H9 (cell line): ENCODE measurements around the gene AAMP. TPM values are rescaled to one million over a fixed set of nuclear protein-coding genes. Genes with fewer than 3 reads are reported as not detected.

Source experiments
- DNase-seq: peaks from one replicate; pipeline ENCODE4 v3.0.0-alpha.2; 2017
- H2AFZ ChIP-seq: one replicate; pipeline ENCODE4 v1.6.1; 2013; ENCODE audit warnings: mild to moderate bottlenecking, low read length, control low read depth, moderate library complexity
- H2AK5ac ChIP-seq: 2 replicates; pipeline ENCODE4 v1.6.1; 2013; ENCODE audit warnings: low read length, control low read depth, mixed read lengths; ENCODE audit not compliant: insufficient read length
- H2BK120ac ChIP-seq: one replicate; pipeline ENCODE4 v1.6.1; 2013; ENCODE audit warnings: low read depth, mild to moderate bottlenecking, low read length, control low read depth, inconsistent platforms; ENCODE audit not compliant: poor library complexity, severe bottlenecking
- H2BK12ac ChIP-seq: 2 replicates; pipeline ENCODE4 v1.6.1; 2013; ENCODE audit warnings: low read length, control low read depth, mixed read lengths, low read depth; ENCODE audit not compliant: insufficient read length
- H2BK15ac ChIP-seq: 2 replicates; pipeline ENCODE4 v1.6.1; 2013; ENCODE audit warnings: low read depth, low read length, control low read depth
- H2BK20ac ChIP-seq: one replicate; pipeline ENCODE4 v1.6.1; 2013; ENCODE audit warnings: low read depth, mild to moderate bottlenecking, low read length, control low read depth, inconsistent platforms; ENCODE audit not compliant: poor library complexity, severe bottlenecking
- H2BK5ac ChIP-seq: 2 replicates; pipeline ENCODE4 v1.6.1; 2013; ENCODE audit warnings: low read length, control low read depth, mixed read lengths; ENCODE audit not compliant: insufficient read length
- H3K14ac ChIP-seq: 2 replicates; pipeline ENCODE4 v1.6.1; 2013; ENCODE audit warnings: low read length, control low read depth; ENCODE audit not compliant: insufficient read depth
- H3K18ac ChIP-seq: 2 replicates; pipeline ENCODE4 v1.6.1; 2013; ENCODE audit warnings: low read depth, mild to moderate bottlenecking, mixed read lengths, low read length, control low read depth; ENCODE audit not compliant: insufficient read length
- H3K23ac ChIP-seq: 2 replicates; pipeline ENCODE4 v1.6.1; 2013; ENCODE audit warnings: low read length, control low read depth, mixed read lengths, low read depth; ENCODE audit not compliant: insufficient read length
- H3K23me2 ChIP-seq: 2 replicates; pipeline ENCODE4 v1.6.1; 2013; ENCODE audit warnings: low read depth, mild to moderate bottlenecking, mixed read lengths, low read length, control low read depth; ENCODE audit not compliant: insufficient read length, poor library complexity, severe bottlenecking
- H3K27ac ChIP-seq: 2 replicates; pipeline ENCODE4 v1.5.1; 2013; ENCODE audit warnings: low read length, control low read depth, mixed read lengths, low read depth; ENCODE audit not compliant: insufficient read length
- H3K27me3 ChIP-seq: 2 replicates; pipeline ENCODE4 v1.6.1; 2013; ENCODE audit warnings: low read length, control low read depth, inconsistent platforms; ENCODE audit not compliant: insufficient read depth
- H3K4ac ChIP-seq: 2 replicates; pipeline ENCODE4 v1.6.1; 2013; ENCODE audit warnings: low read depth, mild to moderate bottlenecking, control low read depth, inconsistent platforms, low read length, moderate library complexity
- H3K4me1 ChIP-seq: 2 replicates; pipeline ENCODE4 v1.6.1; 2013; ENCODE audit warnings: low read length, control low read depth, inconsistent platforms; ENCODE audit not compliant: insufficient read depth
- H3K4me2 ChIP-seq: 2 replicates; pipeline ENCODE4 v1.6.1; 2013; ENCODE audit warnings: low read length, control low read depth, mixed read lengths; ENCODE audit not compliant: insufficient read length, insufficient read depth
- H3K56ac ChIP-seq: 2 replicates; pipeline ENCODE4 v1.6.1; 2013; ENCODE audit warnings: low read depth, mild to moderate bottlenecking, mixed read lengths, low read length, control low read depth; ENCODE audit not compliant: insufficient read length
- H3K79me1 ChIP-seq: 2 replicates; pipeline ENCODE4 v1.6.1; 2013; ENCODE audit warnings: low read depth, mild to moderate bottlenecking, moderate library complexity, low read length, control low read depth, inconsistent platforms; ENCODE audit not compliant: insufficient read depth, poor library complexity, severe bottlenecking
- H3K79me2 ChIP-seq: 2 replicates; pipeline ENCODE4 v1.6.1; 2013; ENCODE audit warnings: low read length, control low read depth, inconsistent platforms; ENCODE audit not compliant: insufficient read depth
- H3K9ac ChIP-seq: 2 replicates; pipeline ENCODE4 v1.6.1; 2013; ENCODE audit warnings: low read length, control low read depth, mixed read lengths; ENCODE audit not compliant: insufficient read length; ENCODE audit errors: extremely low read depth
- H3K9me3 ChIP-seq: one replicate; pipeline ENCODE4 v1.6.1; 2013; ENCODE audit warnings: low read depth, low read length, inconsistent platforms; ENCODE audit not compliant: control insufficient read depth
- H3T11ph ChIP-seq: one replicate; pipeline ENCODE4 v1.6.1; 2013; ENCODE audit warnings: mild to moderate bottlenecking, low read length, control low read depth, inconsistent platforms
- H4K20me1 ChIP-seq: one replicate; pipeline ENCODE4 v1.6.1; 2013; ENCODE audit not compliant: control insufficient read depth, insufficient read length, insufficient read depth
- H4K5ac ChIP-seq: 2 replicates; pipeline ENCODE4 v1.6.1; 2013; ENCODE audit warnings: low read depth, mild to moderate bottlenecking, mixed read lengths, low read length, control low read depth; ENCODE audit not compliant: insufficient read length
- H4K8ac ChIP-seq: replicated peaks from 2 replicates; pipeline ENCODE4 v1.6.1; 2013; ENCODE audit warnings: low read length, control low read depth, mixed read lengths, low read depth; ENCODE audit not compliant: insufficient read length
- H4K91ac ChIP-seq: 2 replicates; pipeline ENCODE4 v1.6.1; 2013; ENCODE audit warnings: low read depth, mild to moderate bottlenecking, moderate library complexity, mixed read lengths, low read length, control low read depth; ENCODE audit not compliant: insufficient read length
- H3K27ac Mint-ChIP-seq, 3 experiments: 2 replicates in 2 of 3; 3 replicates in 1 of 3; pipeline ENCODE4 v1.8.0; 2020 to 2021; ENCODE audit warnings: mixed read lengths in 3 of 3, mild to moderate bottlenecking in 1 of 3, moderate library complexity in 1 of 3
- H3K27me3 Mint-ChIP-seq: 2 replicates; pipeline ENCODE4 v1.8.0; 2021; ENCODE audit warnings: low read depth, mild to moderate bottlenecking, moderate library complexity, mixed read lengths
- H3K36me3 Mint-ChIP-seq, 3 experiments: 2 replicates in 2 of 3; 3 replicates in 1 of 3; pipeline ENCODE4 v1.8.0; 2020 to 2021; ENCODE audit warnings: low read depth in 3 of 3, mixed read lengths in 3 of 3; ENCODE audit not compliant: insufficient read depth in 1 of 3
- H3K4me1 Mint-ChIP-seq, 2 experiments: 2 replicates each; pipeline ENCODE4 v1.8.0; 2020; ENCODE audit warnings: mixed read lengths in 2 of 2
- H3K4me3 Mint-ChIP-seq, 2 experiments: 2 replicates in 1 of 2; 3 replicates in 1 of 2; pipeline ENCODE4 v1.8.0; 2020 to 2021; ENCODE audit warnings: mild to moderate bottlenecking in 2 of 2, mixed read lengths in 2 of 2, moderate library complexity in 1 of 2
- H3K9me3 Mint-ChIP-seq, 2 experiments: 2 replicates in 1 of 2; 3 replicates in 1 of 2; pipeline ENCODE4 v1.8.0; 2020; ENCODE audit warnings: mild to moderate bottlenecking in 2 of 2, mixed read lengths in 2 of 2, moderate library complexity in 1 of 2
- WGBS: extraction: QIAGEN DNeasy Blood & Tissue Kit; methylation state at CpG from one replicate; pipeline ENCODE4 v1.1.7; 2013; ENCODE audit warnings: missing lambda C conversion rate, low lambda C conversion rate, mixed read lengths; ENCODE audit not compliant: insufficient read length; ENCODE audit errors: extremely low coverage; 5-methylcytosine and 5-hydroxymethylcytosine counted together
- total RNA-seq: library from RNA; stranded (reverse); gene quantifications from 2 replicates; pipeline ENCODE4 v1.2.1, GENCODE V29; 2021
- TF ChIP-seq, protein P1 (sequence below): fragments of 200-600 bp; sonication (generic); conservative IDR thresholded peaks from 3 replicates; pipeline ENCODE4 v1.8.0; 2021; ENCODE audit warnings: antibody characterized with exemption, mild to moderate bottlenecking

Gene AAMP
- total RNA-seq, 1 experiment from 2014 or later = 103 TPM

DNA sequence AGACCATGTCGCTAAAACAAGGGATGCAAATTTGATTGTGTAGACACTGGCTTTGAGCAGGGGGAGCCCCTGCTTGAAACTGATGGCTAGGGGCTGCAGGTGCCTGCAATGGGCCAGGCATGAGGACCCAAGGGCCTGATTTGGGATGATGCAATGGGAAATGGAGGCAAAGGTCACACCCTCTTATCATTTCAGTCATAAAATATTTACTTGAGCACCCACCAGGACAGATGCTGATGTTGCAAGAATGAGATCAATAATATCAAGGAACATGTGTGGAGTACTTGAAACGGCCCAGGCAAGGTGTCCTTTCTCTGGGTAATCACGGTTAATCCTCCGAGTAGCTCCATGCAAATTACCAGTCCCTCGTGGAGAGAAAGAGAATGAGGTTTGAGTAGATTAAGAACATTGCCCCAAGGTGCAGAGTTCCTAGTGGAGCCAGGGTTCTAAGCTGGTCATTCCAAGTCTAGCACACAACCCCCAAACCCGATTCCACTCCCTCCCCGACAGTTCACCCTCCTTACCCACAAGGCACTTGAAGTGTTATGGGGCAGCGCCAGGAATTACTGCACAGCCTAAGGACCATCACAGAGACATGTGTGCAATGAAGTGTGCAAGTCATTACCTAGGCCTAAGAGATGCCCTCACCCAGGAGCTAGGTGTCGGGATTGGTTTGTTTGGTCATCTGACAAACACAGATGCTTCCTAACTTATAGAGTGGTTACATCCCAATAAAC, 36.4 kb upstream of the AAMP start:
- no peaks in the 10 kb centered on the region for H3K23me2 ChIP-seq
- no peak overlapping the region for H2AFZ ChIP-seq
- H3K27ac ChIP-seq = no peak overlapping the region
- H3K27me3 Mint-ChIP-seq = peaks cover 3% of the 10 kb centered on the region
- H4K8ac ChIP-seq = no peak overlapping the region
- no peak for DNase-seq
- H3K27me3 ChIP-seq = no peaks in the 10 kb centered on the region
- H4K91ac ChIP-seq = no peak overlapping the region
- H2BK12ac ChIP-seq = no peak overlapping the region
- no peak overlapping the region for H3K27ac Mint-ChIP-seq
- no peak overlapping the region for H3K23ac ChIP-seq
- H4K5ac ChIP-seq = no peak overlapping the region
- H2BK5ac ChIP-seq = no peak overlapping the region
- TF ChIP-seq, protein P1, sequence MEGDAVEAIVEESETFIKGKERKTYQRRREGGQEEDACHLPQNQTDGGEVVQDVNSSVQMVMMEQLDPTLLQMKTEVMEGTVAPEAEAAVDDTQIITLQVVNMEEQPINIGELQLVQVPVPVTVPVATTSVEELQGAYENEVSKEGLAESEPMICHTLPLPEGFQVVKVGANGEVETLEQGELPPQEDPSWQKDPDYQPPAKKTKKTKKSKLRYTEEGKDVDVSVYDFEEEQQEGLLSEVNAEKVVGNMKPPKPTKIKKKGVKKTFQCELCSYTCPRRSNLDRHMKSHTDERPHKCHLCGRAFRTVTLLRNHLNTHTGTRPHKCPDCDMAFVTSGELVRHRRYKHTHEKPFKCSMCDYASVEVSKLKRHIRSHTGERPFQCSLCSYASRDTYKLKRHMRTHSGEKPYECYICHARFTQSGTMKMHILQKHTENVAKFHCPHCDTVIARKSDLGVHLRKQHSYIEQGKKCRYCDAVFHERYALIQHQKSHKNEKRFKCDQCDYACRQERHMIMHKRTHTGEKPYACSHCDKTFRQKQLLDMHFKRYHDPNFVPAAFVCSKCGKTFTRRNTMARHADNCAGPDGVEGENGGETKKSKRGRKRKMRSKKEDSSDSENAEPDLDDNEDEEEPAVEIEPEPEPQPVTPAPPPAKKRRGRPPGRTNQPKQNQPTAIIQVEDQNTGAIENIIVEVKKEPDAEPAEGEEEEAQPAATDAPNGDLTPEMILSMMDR = no peak
- H3K4me3 Mint-ChIP-seq = no peak overlapping the region
- peaks cover 4 to 7% of the 10 kb centered on the region in 2 experiments; a peak in 3 of 4 replicates for H3K4me1 Mint-ChIP-seq
- H3K36me3 Mint-ChIP-seq = no peaks in the 10 kb centered on the region; a peak in 1 of 7 replicates
- H3K4ac ChIP-seq = no peak overlapping the region
- no peak overlapping the region for H3K4me2 ChIP-seq
- no peaks in the 10 kb centered on the region for H3K9me3 ChIP-seq
- H3K9ac ChIP-seq = no peak overlapping the region
- no peak overlapping the region for H2AK5ac ChIP-seq
- H3K14ac ChIP-seq = no peak overlapping the region
- H3K79me1 ChIP-seq = no peaks in the 10 kb centered on the region
- H3K4me1 ChIP-seq = no peaks in the 10 kb centered on the region
- no peak overlapping the region for H2BK15ac ChIP-seq
- no peak overlapping the region for H2BK20ac ChIP-seq
- H3K79me2 ChIP-seq = no peaks in the 10 kb centered on the region
- no peaks in the 10 kb centered on the region for H4K20me1 ChIP-seq
- WGBS = no CpG with 5 or more reads among the region's 9 CpGs
- H3K9me3 Mint-ChIP-seq = peaks cover 0 to 3% of the 10 kb centered on the region in 2 experiments; a peak in 1 of 5 replicates
- no peak overlapping the region for H3K56ac ChIP-seq
- H3T11ph ChIP-seq = no peak overlapping the region
- H3K18ac ChIP-seq = no peak overlapping the region
- H2BK120ac ChIP-seq = no peak overlapping the region
